ENCODE results near the gene PIK3AP1. TPM values are rescaled to one million over a fixed set of nuclear protein-coding genes. Genes with fewer than 3 reads are reported as not detected.

PIK3AP1 gene
- total RNA-seq, 3 donors from 2014 or later = 9.8 to 26.9 (median 14.2) TPM

GRCh38 chr10:96719850-96720421 lies 378 bp downstream of the PIK3AP1 start:
- TF ChIP-seq CTCF (IDR thresholded peaks at IDR 0.05) (no peak), POLR2AphosphoS5 (IDR thresholded peaks at IDR 0.05) (no peak), POLR2A (IDR thresholded peaks at IDR 0.05) (no peak)
- intact Hi-C loops (cut with DNase I; ENCODE audit: low total_unique reads) = no loop called here
- H3K27me3 ChIP-seq = no peaks in the 10 kb centered on the region

GRCh38 chr10:96719200-96719599 lies 1.1 kb downstream of the PIK3AP1 start:
- Histone ChIP-seq H3K27me3 (no peaks in the 10 kb centered on the region), H3K4me3 (peak overlapping the region in 2 of 3 donors; percentile 51 to 66), H3K4me1 (peaks cover 0 to 8% of the 10 kb centered on the region in 2 donors), H3K36me3 (no peaks in the 10 kb centered on the region), H3K9me3 (no peaks in the 10 kb centered on the region), H3K27ac (no peak overlapping the region)
- DNase-seq (ENCODE audit: low spot score in 2 of 2) = no peak
- TF ChIP-seq POLR2AphosphoS5 (IDR thresholded peaks at IDR 0.05) (no peak), POLR2A (IDR thresholded peaks at IDR 0.05) (no peak), CTCF (IDR thresholded peaks at IDR 0.05) (no peak)
- intact Hi-C loops (cut with DNase I; ENCODE audit: low total_unique reads) = no loop called here

More at GRCh38 chr10:96719850-96720421, 378 bp downstream of the PIK3AP1 start:
- peak overlapping the region; percentile 51 to 77 (median 66) for H3K4me3 ChIP-seq
- H3K4me1 ChIP-seq = peaks cover 0 to 8% of the 10 kb centered on the region in 2 donors
- no peaks in the 10 kb centered on the region for H3K36me3 ChIP-seq
- no peak for DNase-seq (ENCODE audit: low spot score in 2 of 2)
- H3K9me3 ChIP-seq = no peaks in the 10 kb centered on the region
- H3K27ac ChIP-seq = peak overlapping the region in 1 of 2 donors; percentile 30

GRCh38 chr10:96718304-96718990 lies 1.9 kb downstream of the PIK3AP1 start:
- H3K36me3 ChIP-seq = no peaks in the 10 kb centered on the region
- peaks cover 0 to 8% of the 10 kb centered on the region in 2 donors for H3K4me1 ChIP-seq
- intact Hi-C loops (cut with DNase I; ENCODE audit: low total_unique reads) = no loop called here
- H3K27ac ChIP-seq = no peak overlapping the region
- TF ChIP-seq POLR2A (IDR thresholded peaks at IDR 0.05) = no peak
- TF ChIP-seq CTCF (IDR thresholded peaks at IDR 0.05) = no peak
- TF ChIP-seq POLR2AphosphoS5 (IDR thresholded peaks at IDR 0.05) = no peak
- H3K4me3 ChIP-seq = no peak overlapping the region
- no peak for DNase-seq (ENCODE audit: low spot score in 2 of 2)
- H3K27me3 ChIP-seq = no peaks in the 10 kb centered on the region
- H3K9me3 ChIP-seq = no peaks in the 10 kb centered on the region

- Histone ChIP-seq H3K27me3 (no peaks in the 10 kb centered on the region), H3K4me1 (peaks cover 0 to 7% of the 10 kb centered on the region in 2 donors), H3K9me3 (no peaks in the 10 kb centered on the region), H3K4me3 (no peak overlapping the region), H3K36me3 (no peaks in the 10 kb centered on the region), H3K27ac (no peak overlapping the region)
- no peak for TF ChIP-seq POLR2AphosphoS5 (IDR thresholded peaks at IDR 0.05)
- intact Hi-C loops (cut with DNase I; ENCODE audit: low total_unique reads) = no loop called here
- DNase-seq (ENCODE audit: low spot score in 2 of 2) = no peak
Observed at GRCh38 chr10:96716390-96716789, 3.9 kb downstream of the PIK3AP1 start.

GRCh38 chr10:96714746-96715255 lies 5.5 kb downstream of the PIK3AP1 start:
- H3K9me3 ChIP-seq = no peaks in the 10 kb centered on the region
- H3K27me3 ChIP-seq = no peaks in the 10 kb centered on the region
- H3K36me3 ChIP-seq = no peaks in the 10 kb centered on the region
- TF ChIP-seq POLR2AphosphoS5 (IDR thresholded peaks at IDR 0.05) (no peak), POLR2A (IDR thresholded peaks at IDR 0.05) (no peak), CTCF (IDR thresholded peaks at IDR 0.05) (no peak)
- H3K4me1 ChIP-seq = no peaks in the 10 kb centered on the region
- intact Hi-C loops (cut with DNase I; ENCODE audit: low total_unique reads) = no loop called here
- no peak for DNase-seq (ENCODE audit: low spot score in 2 of 2)
- no peak overlapping the region for H3K27ac ChIP-seq
- no peak overlapping the region for H3K4me3 ChIP-seq
